ENCODE results near the gene S100A14. TPM values are rescaled to one million over a fixed set of nuclear protein-coding genes. Genes with fewer than 3 reads are reported as not detected.
A peak's percentile ranks its signal among the peaks of the same experiment; 100 is the strongest.

Gene S100A14
- total and polyA plus RNA-seq, 2 of the 13 experiments (the other 11 are each of a cell fraction or from before 2014, with no cell fraction given), result 1.4 to 7.7 TPM

DNA sequence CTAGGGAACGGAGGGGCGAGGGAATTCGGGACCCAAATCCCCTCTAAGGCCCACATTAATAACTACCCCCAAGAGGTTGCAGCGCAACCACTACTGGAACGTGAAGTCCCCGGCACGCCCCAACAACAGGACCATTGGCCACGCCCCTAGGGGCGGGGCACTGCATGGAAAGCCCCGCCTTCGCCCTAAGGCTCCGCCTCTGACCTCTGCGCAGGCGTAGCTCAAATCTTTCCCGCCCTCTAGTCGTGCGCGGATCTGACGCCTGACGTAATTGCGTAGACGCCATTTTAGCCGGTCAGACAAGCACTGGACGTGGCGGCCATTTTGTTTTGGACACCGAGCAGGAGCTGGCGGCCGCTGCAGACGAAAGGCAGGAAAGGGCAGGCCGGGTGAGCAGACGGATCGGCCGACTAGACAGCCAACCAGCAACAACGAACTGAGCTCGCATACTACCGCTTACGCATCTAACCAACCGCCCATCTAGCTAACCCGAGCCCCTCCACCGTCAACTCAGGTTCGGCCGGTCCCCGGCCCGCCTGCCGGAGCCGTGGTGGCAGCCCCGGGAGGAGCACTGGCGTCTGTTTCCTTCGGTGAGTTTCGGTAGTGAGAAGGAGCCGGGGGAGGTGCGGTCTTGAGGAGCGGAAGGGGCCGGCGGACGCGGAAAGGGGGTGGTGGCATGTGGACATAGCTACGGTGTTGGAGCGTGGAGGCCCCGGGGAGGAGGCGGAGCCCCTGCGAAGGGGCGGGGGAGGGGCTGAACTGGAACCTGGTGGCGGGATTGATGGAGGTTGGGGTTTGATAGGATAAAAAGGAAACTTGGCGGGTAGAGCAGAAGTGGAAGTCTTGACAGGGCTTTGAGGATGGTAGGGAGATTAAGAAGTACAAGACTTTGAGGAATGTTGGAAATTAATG, 17.9 kb upstream of the S100A14 start, which contains the start of gene CHTOP (continued):
- TF ChIP-seq, protein P1, sequence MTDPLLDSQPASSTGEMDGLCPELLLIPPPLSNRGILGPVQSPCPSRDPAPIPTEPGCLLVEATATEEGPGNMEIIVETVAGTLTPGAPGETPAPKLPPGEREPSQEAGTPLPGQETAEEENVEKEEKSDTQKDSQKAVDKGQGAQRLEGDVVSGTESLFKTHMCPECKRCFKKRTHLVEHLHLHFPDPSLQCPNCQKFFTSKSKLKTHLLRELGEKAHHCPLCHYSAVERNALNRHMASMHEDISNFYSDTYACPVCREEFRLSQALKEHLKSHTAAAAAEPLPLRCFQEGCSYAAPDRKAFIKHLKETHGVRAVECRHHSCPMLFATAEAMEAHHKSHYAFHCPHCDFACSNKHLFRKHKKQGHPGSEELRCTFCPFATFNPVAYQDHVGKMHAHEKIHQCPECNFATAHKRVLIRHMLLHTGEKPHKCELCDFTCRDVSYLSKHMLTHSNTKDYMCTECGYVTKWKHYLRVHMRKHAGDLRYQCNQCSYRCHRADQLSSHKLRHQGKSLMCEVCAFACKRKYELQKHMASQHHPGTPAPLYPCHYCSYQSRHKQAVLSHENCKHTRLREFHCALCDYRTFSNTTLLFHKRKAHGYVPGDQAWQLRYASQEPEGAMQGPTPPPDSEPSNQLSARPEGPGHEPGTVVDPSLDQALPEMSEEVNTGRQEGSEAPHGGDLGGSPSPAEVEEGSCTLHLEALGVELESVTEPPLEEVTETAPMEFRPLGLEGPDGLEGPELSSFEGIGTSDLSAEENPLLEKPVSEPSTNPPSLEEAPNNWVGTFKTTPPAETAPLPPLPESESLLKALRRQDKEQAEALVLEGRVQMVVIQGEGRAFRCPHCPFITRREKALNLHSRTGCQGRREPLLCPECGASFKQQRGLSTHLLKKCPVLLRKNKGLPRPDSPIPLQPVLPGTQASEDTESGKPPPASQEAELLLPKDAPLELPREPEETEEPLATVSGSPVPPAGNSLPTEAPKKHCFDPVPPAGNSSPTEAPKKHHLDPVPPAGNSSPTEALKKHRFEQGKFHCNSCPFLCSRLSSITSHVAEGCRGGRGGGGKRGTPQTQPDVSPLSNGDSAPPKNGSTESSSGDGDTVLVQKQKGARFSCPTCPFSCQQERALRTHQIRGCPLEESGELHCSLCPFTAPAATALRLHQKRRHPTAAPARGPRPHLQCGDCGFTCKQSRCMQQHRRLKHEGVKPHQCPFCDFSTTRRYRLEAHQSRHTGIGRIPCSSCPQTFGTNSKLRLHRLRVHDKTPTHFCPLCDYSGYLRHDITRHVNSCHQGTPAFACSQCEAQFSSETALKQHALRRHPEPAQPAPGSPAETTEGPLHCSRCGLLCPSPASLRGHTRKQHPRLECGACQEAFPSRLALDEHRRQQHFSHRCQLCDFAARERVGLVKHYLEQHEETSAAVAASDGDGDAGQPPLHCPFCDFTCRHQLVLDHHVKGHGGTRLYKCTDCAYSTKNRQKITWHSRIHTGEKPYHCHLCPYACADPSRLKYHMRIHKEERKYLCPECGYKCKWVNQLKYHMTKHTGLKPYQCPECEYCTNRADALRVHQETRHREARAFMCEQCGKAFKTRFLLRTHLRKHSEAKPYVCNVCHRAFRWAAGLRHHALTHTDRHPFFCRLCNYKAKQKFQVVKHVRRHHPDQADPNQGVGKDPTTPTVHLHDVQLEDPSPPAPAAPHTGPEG (CRISPR knock-in tag; IDR thresholded peaks at IDR 0.05), result no peak
- TF ChIP-seq BCL6 (CRISPR knock-in tag; IDR thresholded peaks at IDR 0.05) (0 out of 2 replicates have a peak, but pooled peaks have one; percentile 24), GATAD2A (CRISPR knock-in tag; IDR thresholded peaks at IDR 0.05) (peak; percentile 53; the same call in 1 of the 2 replicates), ZNF282 (IDR thresholded peaks at IDR 0.05; ENCODE audit: partially characterized antibody) (no peak), HDAC1 (CRISPR knock-in tag; IDR thresholded peaks at IDR 0.05) (peak; percentile 90), ZNF788 (CRISPR knock-in tag; IDR thresholded peaks at IDR 0.05; ENCODE audit: borderline replicate concordance) (peak; percentile 91; the same call in 1 of the 2 replicates), ZZZ3 (CRISPR knock-in tag; IDR thresholded peaks at IDR 0.05; ENCODE audit: borderline replicate concordance) (0 out of 2 replicates have a peak, but pooled peaks have one; percentile 28), HOXA3 (CRISPR knock-in tag; IDR thresholded peaks at IDR 0.05) (peak; percentile 100), EP300 (IDR thresholded peaks at IDR 0.05; ENCODE audit: low read depth in 2 of 2, low read length in 2 of 2) (0 out of 4 replicates have a peak, but pooled peaks of 1 of the 2 experiments have one; percentile 46), EP300 (CRISPR knock-in tag; IDR thresholded peaks at IDR 0.05; ENCODE audit: borderline replicate concordance) (no peak), ZSCAN20 (CRISPR knock-in tag; IDR thresholded peaks at IDR 0.05; ENCODE audit: borderline replicate concordance) (no peak), KDM6A (CRISPR knock-in tag; IDR thresholded peaks at IDR 0.05; ENCODE audit: low read depth) (no peak), MIXL1 (CRISPR knock-in tag; IDR thresholded peaks at IDR 0.05) (peak; percentile 69; the same call in 1 of the 2 replicates), CENPX (CRISPR knock-in tag; IDR thresholded peaks at IDR 0.05) (no peak), SP140L (CRISPR knock-in tag; IDR thresholded peaks at IDR 0.05; ENCODE audit: borderline replicate concordance) (no peak)
- TF ChIP-seq, protein P2, sequence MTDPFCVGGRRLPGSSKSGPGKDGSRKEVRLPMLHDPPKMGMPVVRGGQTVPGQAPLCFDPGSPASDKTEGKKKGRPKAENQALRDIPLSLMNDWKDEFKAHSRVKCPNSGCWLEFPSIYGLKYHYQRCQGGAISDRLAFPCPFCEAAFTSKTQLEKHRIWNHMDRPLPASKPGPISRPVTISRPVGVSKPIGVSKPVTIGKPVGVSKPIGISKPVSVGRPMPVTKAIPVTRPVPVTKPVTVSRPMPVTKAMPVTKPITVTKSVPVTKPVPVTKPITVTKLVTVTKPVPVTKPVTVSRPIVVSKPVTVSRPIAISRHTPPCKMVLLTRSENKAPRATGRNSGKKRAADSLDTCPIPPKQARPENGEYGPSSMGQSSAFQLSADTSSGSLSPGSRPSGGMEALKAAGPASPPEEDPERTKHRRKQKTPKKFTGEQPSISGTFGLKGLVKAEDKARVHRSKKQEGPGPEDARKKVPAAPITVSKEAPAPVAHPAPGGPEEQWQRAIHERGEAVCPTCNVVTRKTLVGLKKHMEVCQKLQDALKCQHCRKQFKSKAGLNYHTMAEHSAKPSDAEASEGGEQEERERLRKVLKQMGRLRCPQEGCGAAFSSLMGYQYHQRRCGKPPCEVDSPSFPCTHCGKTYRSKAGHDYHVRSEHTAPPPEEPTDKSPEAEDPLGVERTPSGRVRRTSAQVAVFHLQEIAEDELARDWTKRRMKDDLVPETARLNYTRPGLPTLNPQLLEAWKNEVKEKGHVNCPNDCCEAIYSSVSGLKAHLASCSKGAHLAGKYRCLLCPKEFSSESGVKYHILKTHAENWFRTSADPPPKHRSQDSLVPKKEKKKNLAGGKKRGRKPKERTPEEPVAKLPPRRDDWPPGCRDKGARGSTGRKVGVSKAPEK (CRISPR knock-in tag; IDR thresholded peaks at IDR 0.05; ENCODE audit: borderline replicate concordance), result 0 out of 2 replicates have a peak, but pooled peaks have one; percentile 27
- TF ChIP-seq, protein P3, sequence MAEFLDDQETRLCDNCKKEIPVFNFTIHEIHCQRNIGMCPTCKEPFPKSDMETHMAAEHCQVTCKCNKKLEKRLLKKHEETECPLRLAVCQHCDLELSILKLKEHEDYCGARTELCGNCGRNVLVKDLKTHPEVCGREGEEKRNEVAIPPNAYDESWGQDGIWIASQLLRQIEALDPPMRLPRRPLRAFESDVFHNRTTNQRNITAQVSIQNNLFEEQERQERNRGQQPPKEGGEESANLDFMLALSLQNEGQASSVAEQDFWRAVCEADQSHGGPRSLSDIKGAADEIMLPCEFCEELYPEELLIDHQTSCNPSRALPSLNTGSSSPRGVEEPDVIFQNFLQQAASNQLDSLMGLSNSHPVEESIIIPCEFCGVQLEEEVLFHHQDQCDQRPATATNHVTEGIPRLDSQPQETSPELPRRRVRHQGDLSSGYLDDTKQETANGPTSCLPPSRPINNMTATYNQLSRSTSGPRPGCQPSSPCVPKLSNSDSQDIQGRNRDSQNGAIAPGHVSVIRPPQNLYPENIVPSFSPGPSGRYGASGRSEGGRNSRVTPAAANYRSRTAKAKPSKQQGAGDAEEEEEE (CRISPR knock-in tag; IDR thresholded peaks at IDR 0.05; ENCODE audit: borderline replicate concordance), result no peak
- TF ChIP-seq, protein P4, sequence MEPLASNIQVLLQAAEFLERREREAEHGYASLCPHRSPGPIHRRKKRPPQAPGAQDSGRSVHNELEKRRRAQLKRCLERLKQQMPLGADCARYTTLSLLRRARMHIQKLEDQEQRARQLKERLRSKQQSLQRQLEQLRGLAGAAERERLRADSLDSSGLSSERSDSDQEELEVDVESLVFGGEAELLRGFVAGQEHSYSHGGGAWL (CRISPR knock-in tag; IDR thresholded peaks at IDR 0.05), result 0 out of 2 replicates have a peak, but pooled peaks have one; percentile 47

All from HepG2 (cell line).